K562 (cell line): ENCODE data around the gene DENND1A. TPM values are rescaled to one million over a fixed set of nuclear protein-coding genes. Genes with fewer than 3 reads are reported as not detected.

Source experiments
- ATAC-seq: fragments of 200-7000 bp; cut with Tn5 transposase; 3 replicates; pipeline ENCODE4 v1.9.1; 2020; ENCODE audit warnings: moderate library complexity
- BruUV-seq: library from RNA; stranded (reverse); fragments of 400-500 nt; replicated peaks from 2 replicates; lab custom pipeline; 2021; lab: Mats Ljungman, UMichigan
- CTCF ChIA-PET: fragments of 300-600 bp; formaldehyde crosslinking; extraction: SDS; loops from one replicate; lab custom pipeline; 2021; ENCODE audit warnings: low intra/inter-chr PET ratio; lab: Yijun Ruan, JAX
- POLR2A ChIA-PET: fragments of 300-600, 350-650 bp; sonication (Branson Sonifier 250); formaldehyde crosslinking; extraction: SDS; loops from one replicate; lab custom pipeline; 2021; ENCODE audit warnings: antibody characterized with exemption, inconsistent platforms; lab: Yijun Ruan, JAX
- DNase-seq, 4 experiments: peaks; one replicate each; pipeline versions ENCODE4 v3.0.0 to v3.0.0-alpha.2; 2011 to 2018; ENCODE audit warnings: low spot score in 3 of 4, mixed read lengths in 3 of 4; ENCODE audit errors: extremely low read depth in 1 of 4
- FAIRE-seq: peaks from 2 replicates; lab custom pipeline; 2011; peaks lifted over from hg19 to GRCh38; lab: Jason Lieb, UNC
- H2AFZ ChIP-seq: 2 replicates; pipeline ENCODE4 v1.6.0; 2011; ENCODE audit warnings: low read depth, low read length, control low read depth, inconsistent platforms
- H3K27ac ChIP-seq: fragments of 200-600 bp; 3 replicates; pipeline ENCODE4 v1.8.0; 2011; ENCODE audit warnings: low read depth, mild to moderate bottlenecking, control low read depth, inconsistent platforms, low read length, moderate library complexity, mixed read lengths; ENCODE audit errors: extremely low read depth
- H3K27me3 ChIP-seq, 2 experiments: fragments of 300-600 bp in 1 of 2; 2 replicates in 1 of 2; 3 replicates in 1 of 2; pipeline versions ENCODE4 v1.6.0 to v1.8.0; 2011; ENCODE audit warnings: inconsistent platforms in 2 of 2, low read length in 2 of 2, mild to moderate bottlenecking in 1 of 2, mixed read lengths in 1 of 2, moderate library complexity in 1 of 2; ENCODE audit not compliant: control insufficient read depth in 2 of 2, insufficient read depth in 2 of 2
- H3K36me3 ChIP-seq: fragments of 300-600 bp; 3 replicates; pipeline ENCODE4 v1.8.0; 2011; ENCODE audit warnings: mild to moderate bottlenecking, low read length, inconsistent platforms; ENCODE audit not compliant: control insufficient read depth, insufficient read depth
- H3K4me1 ChIP-seq, 2 experiments: fragments of 200-600 bp in 1 of 2; replicated peaks in 1 of 2; 2 replicates in 1 of 2; 3 replicates in 1 of 2; pipeline versions ENCODE4 v1.5.1 to v1.8.0; 2011; ENCODE audit warnings: inconsistent platforms in 2 of 2, low read length in 2 of 2, mild to moderate bottlenecking in 1 of 2, mixed read lengths in 1 of 2, moderate library complexity in 1 of 2; ENCODE audit not compliant: control insufficient read depth in 2 of 2, insufficient read depth in 2 of 2
- H3K4me2 ChIP-seq: 2 replicates; pipeline ENCODE4 v1.6.1; 2011; ENCODE audit warnings: low read length, control low read depth, inconsistent platforms, mixed read lengths; ENCODE audit not compliant: insufficient read depth
- H3K4me3 ChIP-seq: fragments of 200-600 bp; sonication (generic), shearing (Covaris generic); 2 replicates; pipeline ENCODE4 v1.5.1; 2016; ENCODE audit warnings: control low read depth, inconsistent platforms
- H3K79me2 ChIP-seq: fragments of 200-600 bp; 3 replicates; pipeline ENCODE4 v1.8.0; 2011; ENCODE audit warnings: low read length, inconsistent platforms; ENCODE audit not compliant: control insufficient read depth, insufficient read depth
- H3K9ac ChIP-seq, 2 experiments: 2 replicates each; pipeline versions ENCODE4 v1.6.0 to v1.6.1; 2011; ENCODE audit warnings: low read depth in 2 of 2, low read length in 2 of 2, control low read depth in 1 of 2, inconsistent platforms in 1 of 2, mild to moderate bottlenecking in 1 of 2, mixed read lengths in 1 of 2; ENCODE audit not compliant: insufficient read depth in 1 of 2
- H3K9me1 ChIP-seq: one replicate; pipeline ENCODE4 v1.6.0; 2011; ENCODE audit warnings: inconsistent platforms, mild to moderate bottlenecking, low read length, moderate library complexity; ENCODE audit not compliant: control insufficient read depth, insufficient read depth
- H3K9me3 ChIP-seq: replicated peaks from 2 replicates; pipeline ENCODE4 v1.5.1; 2011; ENCODE audit warnings: low read depth, low read length, inconsistent platforms; ENCODE audit not compliant: control insufficient read depth, insufficient read depth
- H4K20me1 ChIP-seq: replicated peaks from 2 replicates; pipeline ENCODE4 v1.6.1; 2011; ENCODE audit warnings: low read length, inconsistent platforms, mixed read lengths; ENCODE audit not compliant: control insufficient read depth, insufficient read depth
- BCOR ChIP-seq: fragments of 450-650 bp; IDR thresholded peaks from 2 replicates; pipeline ENCODE4 v1.6.1; 2016
- BRCA1 ChIP-seq, 2 experiments: fragments of 450-650 bp in 1 of 2; sonication (generic) in 1 of 2; formaldehyde crosslinking in 1 of 2; IDR thresholded peaks; 2 replicates each; pipeline versions ENCODE4 v1.5.0 to v1.6.1; 2017 to 2020; ENCODE audit warnings: mild to moderate bottlenecking in 1 of 2, missing genetic modification reagents in 1 of 2
- BRD9 ChIP-seq: fragments of 450-650 bp; IDR thresholded peaks from 2 replicates; pipeline ENCODE4 v1.6.1; 2018; ENCODE audit warnings: low read depth; ENCODE audit not compliant: partially characterized antibody
- CCAR2 ChIP-seq: fragments of 200-400 bp; formaldehyde crosslinking; IDR thresholded peaks from 2 replicates; pipeline ENCODE4 v1.6.1; 2017; ENCODE audit warnings: mild to moderate bottlenecking, low read depth, low read length
- GABPB1 ChIP-seq: sonication (generic); formaldehyde crosslinking; IDR thresholded peaks from 2 replicates; pipeline ENCODE4 v1.8.0; 2022; ENCODE audit warnings: mild to moderate bottlenecking, missing genetic modification reagents
- HDAC2 ChIP-seq: fragments of 450-650 bp; IDR thresholded peaks from 2 replicates; pipeline ENCODE4 v1.6.1; 2016; ENCODE audit warnings: mild to moderate bottlenecking
- KDM1A ChIP-seq, 2 experiments: fragments of 450-650 bp; IDR thresholded peaks; 2 replicates each; pipeline ENCODE4 v1.6.1; 2016; ENCODE audit warnings: mild to moderate bottlenecking in 2 of 2
- POLR3A ChIP-seq: IDR thresholded peaks from 2 replicates; pipeline ENCODE4 v1.6.1; 2011; ENCODE audit warnings: borderline replicate concordance, mild to moderate bottlenecking, moderate library complexity; ENCODE audit not compliant: insufficient read length, insufficient read depth; ENCODE audit errors: extremely low read depth
- PTBP1 ChIP-seq: fragments of 200-400 bp; formaldehyde crosslinking; IDR thresholded peaks from 2 replicates; pipeline ENCODE4 v1.6.1; 2017; ENCODE audit warnings: low read depth, low read length
- RBM25 ChIP-seq: fragments of 200-400 bp; formaldehyde crosslinking; IDR thresholded peaks from 2 replicates; pipeline ENCODE4 v1.6.1; 2018; ENCODE audit warnings: low read length, low read depth, moderate library complexity; ENCODE audit not compliant: severe bottlenecking
- RCOR1 ChIP-seq, 2 experiments: IDR thresholded peaks; 2 replicates each; pipeline ENCODE4 v1.6.1; 2012; ENCODE audit warnings: low read depth in 2 of 2, low read length in 2 of 2, borderline replicate concordance in 1 of 2, improper control_type of control experiment in 1 of 2
- SMARCA5 ChIP-seq: fragments of 450-650 bp; IDR thresholded peaks from 2 replicates; pipeline ENCODE4 v1.6.1; 2016
- XRCC3 ChIP-seq: fragments of 450-650 bp; IDR thresholded peaks from 2 replicates; pipeline ENCODE4 v1.6.1; 2017; ENCODE audit warnings: mild to moderate bottlenecking, moderate library complexity
- XRCC5 ChIP-seq: fragments of 200-400 bp; formaldehyde crosslinking; IDR thresholded peaks from 2 replicates; pipeline ENCODE4 v1.6.1; 2017; ENCODE audit warnings: low read depth, mild to moderate bottlenecking, low read length
- ZC3H4 ChIP-seq: sonication (generic); formaldehyde crosslinking; IDR thresholded peaks from 2 replicates; pipeline ENCODE4 v1.9.0; 2021; ENCODE audit warnings: missing genetic modification reagents, borderline replicate concordance
- ZNF717 ChIP-seq: fragments of 250-450 bp; sonication (Bioruptor Pico); IDR thresholded peaks from 2 replicates; pipeline ENCODE4 v1.5.0; 2021
- ZSCAN32 ChIP-seq: fragments of 450-650 bp; formaldehyde crosslinking; IDR thresholded peaks from 2 replicates; pipeline ENCODE4 v1.4.0; 2020; ENCODE audit warnings: mild to moderate bottlenecking, moderate library complexity
- WGBS: fragments of 100-300 bp; shearing (Covaris generic); methylation state at CpG from one replicate; pipeline ENCODE4 v1.1.6; 2016; ENCODE audit warnings: low coverage, mixed read lengths; ENCODE audit not compliant: insufficient coverage; ENCODE audit errors: missing lambda C conversion rate; 5-methylcytosine and 5-hydroxymethylcytosine counted together
- in situ Hi-C: fragments of 300-500 bp; cut with MboI; formaldehyde crosslinking; loops from 4 replicates; pipeline ENCODE4 v1.15.0; 2018; ENCODE audit warnings: inconsistent platforms, mixed read lengths
- intact Hi-C: fragments of 100-400 bp; cut with micrococcal nuclease; formaldehyde crosslinking; loops from 2 replicates; pipeline ENCODE4 v1.14.2; 2022
- polyA plus RNA-seq, 8 experiments: library from polyadenylated mRNA; depleted of rRNA in 4 of 8; stranded (reverse) in 5 of 8; unstranded in 3 of 8; fragments of >200 nt; fragmentation: Nextera tagmentation in 2 of 8; fragmentation: Illumina TruSeq in 1 of 8; extraction: Ambion mirVana in 2 of 8; extraction: Trizol in 1 of 8; gene quantifications; 2 replicates each; pipeline versions ENCODE4 v1.2.1 to v1.2.3, GENCODE V29; 2011 to 2014; ENCODE audit warnings: inconsistent platforms in 1 of 8, missing spikeins in 1 of 8
- total RNA-seq, 7 experiments: library from RNA; depleted of rRNA in 6 of 7; stranded (reverse); fragments of >200 nt in 6 of 7; fragmentation: Illumina TruSeq in 2 of 7; extraction: Trizol in 2 of 7; gene quantifications; 2 replicates each; pipeline versions ENCODE4 v1.2.1 to v1.2.3, GENCODE V29; 2011 to 2021; ENCODE audit warnings: low replicate concordance in 1 of 7

DENND1A gene
- total and polyA plus RNA-seq, 9 of the 15 experiments (the other 6 are each of a cell fraction or from before 2014, with no cell fraction given) = 7.6 to 29.5 (median 15.7) TPM

DNA sequence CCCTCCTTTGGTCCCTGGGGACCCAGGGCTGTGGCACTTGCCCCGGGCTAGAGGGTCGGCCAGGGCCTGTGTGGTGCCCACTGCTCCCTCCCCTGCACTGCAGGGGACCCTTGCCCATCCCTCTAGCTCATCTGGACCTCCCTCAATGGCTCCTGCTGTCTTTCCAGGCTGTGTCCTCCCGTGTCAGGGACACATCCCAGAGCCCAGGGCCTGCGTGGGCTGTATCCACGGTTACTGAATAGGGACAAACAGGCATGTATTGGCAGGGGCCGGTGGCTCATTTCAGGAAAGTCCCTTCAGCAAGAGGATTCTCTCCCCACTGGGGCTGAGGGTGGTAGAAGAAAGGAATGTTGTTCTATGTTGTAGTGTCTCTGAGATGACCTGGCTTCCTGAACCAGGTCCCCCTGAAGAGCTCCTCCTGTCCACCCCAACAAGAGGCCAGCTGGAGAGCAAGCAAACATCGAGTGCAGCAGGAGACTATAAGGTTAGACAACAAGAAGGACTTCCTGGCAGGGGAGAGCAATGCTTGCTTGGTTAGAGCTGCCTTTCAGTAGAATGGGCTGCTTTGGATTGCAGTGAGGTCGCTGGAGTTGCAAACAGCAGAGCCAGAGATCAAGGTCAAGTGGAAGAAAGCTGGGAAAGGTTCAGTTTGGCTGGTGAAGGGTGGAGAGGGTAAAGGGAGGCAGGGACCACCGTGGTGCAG lies 575.0 kb downstream of the DENND1A start:
- in situ Hi-C loops = loop anchor here (5.0 to 10.0 kb wide), 3 partner anchors 32 to 890 kb away; no protein-coding TSS in a partner anchor
- DNase-seq = no peak

More for the DNA sequence above, 575.0 kb downstream of the DENND1A start:
- H4K20me1 ChIP-seq = peaks cover 7% of the 10 kb centered on the region; the same call in 1 of the 2 replicates
- CTCF ChIA-PET = interaction anchor here (0.6 to 5.6 kb wide), 3 partner anchors 30 to 329 kb away, joined by 3 to 75 read pairs (median 4); no protein-coding TSS in a partner anchor
- peaks cover 19 to 60% of the 10 kb centered on the region in 2 experiments for H3K4me1 ChIP-seq
- peaks cover 2 to 15% of the 10 kb centered on the region in 2 experiments; a peak in 3 of 5 replicates for H3K27me3 ChIP-seq
- no peak for ATAC-seq
- no peaks in the 10 kb centered on the region for H3K79me2 ChIP-seq
- POLR2A ChIA-PET = interaction anchor here (0.5 to 1.1 kb wide), 4 partner anchors 23 to 1200 kb away, joined by 3 read pairs; no protein-coding TSS in a partner anchor
- H3K4me3 ChIP-seq = no peak overlapping the region
- no peaks in the 10 kb centered on the region for H3K9me3 ChIP-seq
- TF ChIP-seq XRCC3 (no peak), XRCC5 (no peak), HDAC2 (0 out of 2 replicates have a peak, but pooled peaks have one; percentile 17), RBM25 (peak; percentile 84), SMARCA5 (0 out of 2 replicates have a peak, but pooled peaks have one; percentile 19), RCOR1 (IDR thresholded peaks at IDR 0.05; ENCODE audit: borderline replicate concordance in 1 of 2, low read depth in 2 of 2, low read length in 2 of 2) (0 out of 4 replicates have a peak, but pooled peaks of 1 of the 2 experiments have one; percentile 9), BRD9 (no peak), PTBP1 (0 out of 2 replicates have a peak, but pooled peaks have one; percentile 55), KDM1A (IDR thresholded peaks at IDR 0.05) (peak; percentile 74 to 87), ZC3H4 (CRISPR knock-in tag) (0 out of 2 replicates have a peak, but pooled peaks have one; percentile 26), BCOR (peak; percentile 96), BRCA1 (IDR thresholded peaks at IDR 0.05) (no peak), BRCA1 (CRISPR knock-in tag; IDR thresholded peaks at IDR 0.05) (no peak), ZSCAN32 (CRISPR knock-in tag) (no peak), GABPB1 (CRISPR knock-in tag) (no peak), CCAR2 (no peak), POLR3A (no peak), ZNF717 (no peak)
- 53% methylated on average over 9 of the region's 9 CpGs for WGBS
- no TSS peak for BruUV-seq
- intact Hi-C loops = loop anchor here (1.0 to 5.0 kb wide), 4 partner anchors 30 to 543 kb away; no protein-coding TSS in a partner anchor
- no peak overlapping the region for H3K4me2 ChIP-seq
- H3K9ac ChIP-seq = no peak overlapping the region; a peak in 1 of 4 replicates
- no peaks in the 10 kb centered on the region for H3K9me1 ChIP-seq
- no peak overlapping the region for H2AFZ ChIP-seq
- no peak overlapping the region for H3K27ac ChIP-seq
- no peaks in the 10 kb centered on the region for H3K36me3 ChIP-seq
- no peak for FAIRE-seq
